ENCODE results near the gene GFRA1. TPM values are rescaled to one million over a fixed set of nuclear protein-coding genes. Genes with fewer than 3 reads are reported as not detected.

The GFRA1 gene
- total and polyA plus RNA-seq, 2 donors (not counting 1 experiment from before 2014, with no cell fraction given), result not detected

DNA sequence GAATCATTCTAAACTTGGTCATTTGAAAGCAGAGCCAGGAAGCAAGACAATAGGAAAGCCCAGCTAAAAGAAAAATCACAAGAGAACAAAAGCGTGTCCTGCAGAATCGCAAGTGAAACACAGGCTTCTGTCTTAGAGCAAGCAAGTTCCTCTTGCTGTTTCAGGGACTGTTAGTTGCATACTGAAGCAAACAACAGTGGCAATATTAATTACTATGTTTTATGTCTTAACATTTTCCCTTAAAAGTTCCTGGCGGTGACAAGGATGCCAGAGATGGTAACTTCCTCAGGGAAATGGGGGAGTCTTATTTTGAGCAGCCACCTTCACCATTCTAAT, 217.1 kb downstream of the GFRA1 start:
- Mint-ChIP-seq H3K4me1 (no peaks in the 10 kb centered on the region), H3K27me3 (no peaks in the 10 kb centered on the region), H3K9me3 (ENCODE audit: insufficient read depth) (no peaks in the 10 kb centered on the region), H3K4me3 (no peak overlapping the region), H3K27ac (no peak overlapping the region)
- Histone ChIP-seq H3K9ac (ENCODE audit: low read length) (no peak overlapping the region), H3K4me2 (replicated peaks; ENCODE audit: low read depth, low read length, poor library complexity, severe bottlenecking) (no peak overlapping the region), H3K79me2 (ENCODE audit: control insufficient read depth, insufficient read depth, low read length) (no peaks in the 10 kb centered on the region), H3K9me3 (ENCODE audit: control extremely low read depth in 1 of 3, control insufficient read depth in 2 of 3, insufficient read depth in 1 of 3, low read length in 2 of 3) (peaks cover 0 to 2% (median 0%) of the 10 kb centered on the region in 3 donors), H2AFZ (ENCODE audit: insufficient read depth, low read depth, low read length, poor library complexity, severe bottlenecking) (no peak overlapping the region), H3K4me3 (ENCODE audit: control extremely low read depth in 1 of 5, extremely low read depth in 1 of 5, insufficient read depth in 1 of 5, low read depth in 2 of 5, low read length in 4 of 5) (no peak overlapping the region), H3K27me3 (replicated peaks in 1 of 4; ENCODE audit: control extremely low read depth in 1 of 4, control insufficient read depth in 3 of 4, insufficient read depth in 4 of 4, low read length in 3 of 4) (no peaks in the 10 kb centered on the region), H3K4me1 (ENCODE audit: control insufficient read depth in 2 of 2, insufficient read depth in 2 of 2, low read length in 2 of 2) (no peaks in the 10 kb centered on the region), H4K20me1 (ENCODE audit: control insufficient read depth, insufficient read depth, low read length, poor library complexity, severe bottlenecking) (no peaks in the 10 kb centered on the region), H3K27ac (ENCODE audit: low read length in 2 of 2) (no peak overlapping the region), H3K36me3 (replicated peaks in 1 of 2; ENCODE audit: control extremely low read depth in 1 of 2, control insufficient read depth in 1 of 2, extremely low read depth in 1 of 2, insufficient read depth in 2 of 2, low read length in 1 of 2) (no peaks in the 10 kb centered on the region)
- no peak for ATAC-seq (ENCODE audit: low read depth)
- DNase-seq, result no peak
- WGBS (ENCODE audit: insufficient coverage), result 86% methylated on average over 1 of the region's 3 CpGs
- POLR2A ChIA-PET, result no interaction called here
- intact Hi-C loops (cut with micrococcal nuclease), result no loop called here
- CTCF ChIA-PET, result no interaction called here
- TF ChIP-seq, protein P1, sequence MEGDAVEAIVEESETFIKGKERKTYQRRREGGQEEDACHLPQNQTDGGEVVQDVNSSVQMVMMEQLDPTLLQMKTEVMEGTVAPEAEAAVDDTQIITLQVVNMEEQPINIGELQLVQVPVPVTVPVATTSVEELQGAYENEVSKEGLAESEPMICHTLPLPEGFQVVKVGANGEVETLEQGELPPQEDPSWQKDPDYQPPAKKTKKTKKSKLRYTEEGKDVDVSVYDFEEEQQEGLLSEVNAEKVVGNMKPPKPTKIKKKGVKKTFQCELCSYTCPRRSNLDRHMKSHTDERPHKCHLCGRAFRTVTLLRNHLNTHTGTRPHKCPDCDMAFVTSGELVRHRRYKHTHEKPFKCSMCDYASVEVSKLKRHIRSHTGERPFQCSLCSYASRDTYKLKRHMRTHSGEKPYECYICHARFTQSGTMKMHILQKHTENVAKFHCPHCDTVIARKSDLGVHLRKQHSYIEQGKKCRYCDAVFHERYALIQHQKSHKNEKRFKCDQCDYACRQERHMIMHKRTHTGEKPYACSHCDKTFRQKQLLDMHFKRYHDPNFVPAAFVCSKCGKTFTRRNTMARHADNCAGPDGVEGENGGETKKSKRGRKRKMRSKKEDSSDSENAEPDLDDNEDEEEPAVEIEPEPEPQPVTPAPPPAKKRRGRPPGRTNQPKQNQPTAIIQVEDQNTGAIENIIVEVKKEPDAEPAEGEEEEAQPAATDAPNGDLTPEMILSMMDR (IDR thresholded peaks at IDR 0.05), result no peak

DNA sequence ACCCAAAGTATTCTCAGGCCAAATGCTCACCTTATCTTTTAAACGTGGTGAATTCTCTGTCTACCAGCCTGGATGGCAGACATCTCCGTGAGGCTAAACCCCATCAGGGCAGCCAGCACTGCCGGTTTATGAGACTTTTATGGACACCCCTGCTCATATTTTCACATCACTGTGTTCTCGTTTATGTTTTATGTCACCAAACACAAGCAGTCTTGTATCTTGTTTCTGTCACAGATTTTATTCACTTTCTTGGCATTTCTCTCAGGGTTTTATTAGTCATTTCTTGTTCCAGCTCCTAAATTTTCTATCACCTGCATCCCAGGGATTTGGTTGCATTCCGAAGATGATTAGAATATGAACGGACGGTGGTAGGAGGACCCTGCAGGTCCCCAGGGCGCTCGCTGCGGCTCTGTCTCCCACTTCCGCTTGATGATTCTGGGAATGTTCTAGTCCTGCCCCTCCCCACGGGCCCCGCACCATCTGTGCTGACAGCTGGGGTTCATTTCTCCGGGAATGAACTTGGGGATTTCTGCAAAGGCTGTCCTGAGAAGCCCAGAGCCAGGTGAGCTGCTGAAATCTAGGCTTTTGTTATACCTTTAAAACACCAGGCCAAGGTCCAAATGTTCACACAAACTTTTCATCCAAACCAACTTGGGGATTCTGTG, 217.6 kb downstream of the GFRA1 start:
- Histone ChIP-seq H4K20me1 (ENCODE audit: control insufficient read depth, insufficient read depth, low read length, poor library complexity, severe bottlenecking) (no peaks in the 10 kb centered on the region), H3K4me2 (replicated peaks; ENCODE audit: low read depth, low read length, poor library complexity, severe bottlenecking) (no peak overlapping the region), H3K4me3 (ENCODE audit: control extremely low read depth in 1 of 5, extremely low read depth in 1 of 5, insufficient read depth in 1 of 5, low read depth in 2 of 5, low read length in 4 of 5) (no peak overlapping the region), H3K36me3 (replicated peaks in 1 of 2; ENCODE audit: control extremely low read depth in 1 of 2, control insufficient read depth in 1 of 2, extremely low read depth in 1 of 2, insufficient read depth in 2 of 2, low read length in 1 of 2) (no peaks in the 10 kb centered on the region), H3K27me3 (replicated peaks in 1 of 4; ENCODE audit: control extremely low read depth in 1 of 4, control insufficient read depth in 3 of 4, insufficient read depth in 4 of 4, low read length in 3 of 4) (no peaks in the 10 kb centered on the region), H3K79me2 (ENCODE audit: control insufficient read depth, insufficient read depth, low read length) (no peaks in the 10 kb centered on the region), H2AFZ (ENCODE audit: insufficient read depth, low read depth, low read length, poor library complexity, severe bottlenecking) (no peak overlapping the region), H3K9ac (ENCODE audit: low read length) (no peak overlapping the region), H3K27ac (ENCODE audit: low read length in 2 of 2) (no peak overlapping the region), H3K4me1 (ENCODE audit: control insufficient read depth in 2 of 2, insufficient read depth in 2 of 2, low read length in 2 of 2) (no peaks in the 10 kb centered on the region), H3K9me3 (ENCODE audit: control extremely low read depth in 1 of 3, control insufficient read depth in 2 of 3, insufficient read depth in 1 of 3, low read length in 2 of 3) (peaks cover 0 to 6% (median 0%) of the 10 kb centered on the region in 3 donors)
- 83% methylated on average over 8 of the region's 14 CpGs for WGBS (ENCODE audit: insufficient coverage)
- intact Hi-C loops (cut with micrococcal nuclease), result no loop called here
- no peak for ATAC-seq (ENCODE audit: low read depth)
- DNase-seq, result no peak
- TF ChIP-seq EZH2 (IDR thresholded peaks at IDR 0.05; ENCODE audit: borderline replicate concordance, insufficient read depth, low read depth, low read length, poor library complexity, severe bottlenecking), result no peak
- TF ChIP-seq, protein P1 (IDR thresholded peaks at IDR 0.05), result no peak
- H3K27ac Mint-ChIP-seq, result no peak overlapping the region
- ChIA-PET POLR2A (no interaction called here), CTCF (no interaction called here)
- H3K27me3 Mint-ChIP-seq, result no peaks in the 10 kb centered on the region
- H3K4me1 Mint-ChIP-seq, result no peaks in the 10 kb centered on the region
- no peaks in the 10 kb centered on the region for H3K9me3 Mint-ChIP-seq (ENCODE audit: insufficient read depth)
- H3K4me3 Mint-ChIP-seq, result no peak overlapping the region

Measured in B cell (primary cell).